Measurements from ENCODE around the gene GSN.

GSN gene

GRCh38 chr9:121246821-121247561 is 21.0 kb upstream of the GSN start:
- DNase-seq (ENCODE audit: low spot score), result no peak

DNA sequence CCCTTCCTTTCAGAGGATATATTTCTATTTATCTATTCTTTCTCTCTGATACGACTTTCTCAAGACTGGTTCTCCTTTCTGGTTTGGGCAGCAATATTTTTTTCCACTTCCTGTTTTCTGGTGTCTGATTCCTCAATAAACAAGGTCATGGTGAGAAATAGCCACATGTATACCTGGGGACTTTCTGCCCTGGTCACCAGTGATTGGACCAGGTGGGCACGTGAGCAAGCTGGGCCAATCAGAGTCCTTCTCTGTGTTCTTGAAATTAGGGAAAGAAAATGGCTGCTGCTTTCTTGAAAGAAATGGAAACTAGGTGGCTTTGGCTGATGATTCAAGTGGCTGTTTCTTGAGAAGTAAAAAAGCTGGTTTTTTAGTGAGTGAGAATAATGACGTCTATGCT is 18.4 kb upstream of the GSN start:
- no peak for DNase-seq (ENCODE audit: low spot score)

GRCh38 chr9:121252104-121252851 is 15.7 kb upstream of the GSN start:
- DNase-seq (ENCODE audit: low spot score), result no peak

- no peak for DNase-seq (ENCODE audit: low spot score)
Observed at GRCh38 chr9:121253162-121253561, 14.8 kb upstream of the GSN start.

DNA sequence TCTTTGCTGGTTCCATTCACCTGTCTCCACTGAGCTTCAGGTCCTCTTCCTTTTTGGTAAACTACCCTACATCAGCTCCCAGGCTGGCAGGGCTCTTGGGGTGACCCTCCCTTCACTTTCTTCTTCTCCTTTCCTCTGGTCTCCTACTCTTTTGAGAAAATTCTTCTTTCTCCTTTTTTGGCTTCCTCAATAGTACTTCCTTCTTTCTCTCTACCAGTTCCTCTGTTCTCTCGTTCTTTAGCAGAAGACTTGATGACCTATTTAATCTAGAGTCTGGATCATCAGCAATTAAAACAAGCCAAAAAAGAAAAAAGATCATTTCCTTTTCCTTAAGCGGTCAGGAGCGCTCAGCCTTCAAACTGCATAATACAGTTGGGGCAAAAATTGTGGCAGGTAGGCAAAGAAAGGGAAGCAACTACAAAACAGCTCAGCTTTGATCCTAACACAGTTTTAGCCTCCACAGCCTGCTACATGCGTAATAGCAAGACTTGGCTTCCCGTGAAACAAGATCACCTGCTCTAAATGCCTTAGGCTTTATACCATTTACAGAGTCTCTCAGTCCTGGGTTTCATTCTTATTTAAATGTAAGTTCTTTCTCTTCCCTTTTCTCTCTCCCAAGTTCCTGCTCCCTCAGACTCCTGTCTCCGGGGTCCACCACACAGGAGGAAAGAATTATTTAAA is 14.0 kb upstream of the GSN start:
- no peak for DNase-seq (ENCODE audit: low spot score)

- no peak for DNase-seq (ENCODE audit: low spot score)
Observed at GRCh38 chr9:121259498-121259897, 8.5 kb upstream of the GSN start.

DNA sequence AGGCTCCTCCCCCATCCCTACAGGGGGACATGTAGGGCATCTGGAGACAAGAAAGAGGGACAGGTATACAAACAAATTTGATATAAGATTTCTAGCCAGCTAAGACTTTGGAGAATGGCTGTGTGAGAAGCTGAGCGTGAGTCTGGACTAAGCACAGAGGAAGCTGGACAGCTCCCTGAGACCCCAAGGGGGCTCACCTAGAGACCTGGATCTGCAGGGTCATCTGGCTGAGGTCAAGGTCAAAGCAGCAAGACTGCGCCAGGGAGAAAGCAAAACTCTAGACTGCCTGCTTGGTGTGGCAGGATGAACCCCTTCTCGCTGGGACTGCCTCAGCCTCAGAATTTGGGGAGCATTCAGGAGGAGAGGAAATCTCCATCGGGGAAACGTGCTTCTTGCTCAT is 8.0 kb upstream of the GSN start:
- no peak for DNase-seq (ENCODE audit: low spot score)

- no peak for DNase-seq (ENCODE audit: low spot score)
Observed at GRCh38 chr9:121260457-121261106, 7.4 kb upstream of the GSN start.

DNA sequence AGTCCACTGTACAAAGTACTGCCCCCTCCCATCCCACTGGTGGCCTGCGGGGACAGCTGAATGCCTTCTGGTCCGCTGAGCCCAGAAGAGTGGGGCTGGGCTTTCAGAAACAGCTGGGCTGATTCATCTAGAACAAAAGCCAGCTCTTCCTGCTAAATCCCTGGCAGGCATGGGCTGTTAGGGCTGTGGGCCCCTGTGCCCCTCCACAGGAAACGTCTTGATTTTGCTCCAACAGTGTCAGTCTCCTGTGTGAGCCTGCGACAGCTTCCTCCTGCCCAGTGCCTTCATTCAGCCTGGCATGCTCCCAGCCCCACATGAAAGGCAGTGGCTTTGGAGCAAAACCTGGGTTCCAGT is 6.9 kb upstream of the GSN start:
- no peak for DNase-seq (ENCODE audit: low spot score)

DNA sequence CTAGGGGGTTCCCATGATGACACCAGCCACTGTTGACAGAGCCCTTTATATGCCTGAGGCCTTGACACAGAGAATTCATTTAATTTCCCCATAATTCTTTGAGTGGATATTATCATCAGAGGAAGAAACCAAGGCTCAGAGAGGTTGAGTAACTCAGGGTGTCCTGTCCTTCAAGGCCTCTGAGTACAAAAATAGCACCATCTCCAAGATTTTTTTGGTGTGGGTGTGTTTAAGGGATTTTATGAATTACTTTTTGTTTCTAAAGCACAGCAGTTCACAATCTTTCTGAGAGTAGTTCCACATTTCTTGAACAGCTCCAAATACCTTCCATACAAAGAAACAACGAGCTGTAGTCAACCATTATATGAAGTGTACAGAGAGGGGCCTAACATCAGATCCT is 6.2 kb upstream of the GSN start:
- DNase-seq (ENCODE audit: low spot score), result no peak

DNA sequence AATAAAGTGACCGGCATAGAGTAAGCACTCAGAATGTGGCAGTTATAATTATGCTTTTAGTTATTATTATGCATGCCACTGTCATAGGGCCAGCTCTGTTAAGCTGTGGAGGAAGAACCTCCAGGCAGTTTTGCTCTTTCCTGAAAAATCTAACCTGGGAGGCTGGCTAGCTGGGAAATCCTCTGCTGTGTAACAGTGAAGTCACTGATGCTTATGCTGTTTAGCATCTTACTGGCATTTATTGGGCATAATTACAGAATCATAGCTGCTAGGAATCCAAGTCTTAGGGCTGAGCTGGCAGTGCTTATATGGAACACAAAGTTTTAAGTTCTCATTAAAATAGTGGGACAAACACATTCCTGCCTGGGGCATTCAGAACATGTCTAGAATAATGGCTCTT is 5.5 kb upstream of the GSN start:
- DNase-seq (ENCODE audit: low spot score), result no peak

- no peak for DNase-seq (ENCODE audit: low spot score)
Observed at GRCh38 chr9:121262953-121263352, 5.0 kb upstream of the GSN start.

DNA sequence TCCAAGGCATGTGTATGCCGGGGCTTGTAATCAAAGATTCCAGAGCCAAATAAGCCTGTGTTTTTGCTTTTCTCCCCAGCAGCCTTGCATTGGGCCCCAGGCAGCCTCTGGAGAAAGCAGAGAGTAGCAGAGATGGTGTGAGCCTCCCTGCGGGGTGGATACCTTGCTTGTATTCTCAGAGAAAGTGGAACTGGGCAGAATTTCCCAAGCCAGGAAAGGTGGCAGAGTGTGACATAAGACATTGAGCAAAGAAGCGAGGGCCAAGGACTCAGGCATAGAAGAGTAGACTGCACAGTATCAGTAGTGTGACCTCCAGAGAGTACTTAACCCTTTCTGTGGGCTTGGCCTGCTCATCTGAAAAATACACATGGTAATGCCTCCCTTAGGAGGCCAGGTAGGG is 1.6 kb upstream of the GSN start:
- no peak for DNase-seq (ENCODE audit: low spot score)

DNA sequence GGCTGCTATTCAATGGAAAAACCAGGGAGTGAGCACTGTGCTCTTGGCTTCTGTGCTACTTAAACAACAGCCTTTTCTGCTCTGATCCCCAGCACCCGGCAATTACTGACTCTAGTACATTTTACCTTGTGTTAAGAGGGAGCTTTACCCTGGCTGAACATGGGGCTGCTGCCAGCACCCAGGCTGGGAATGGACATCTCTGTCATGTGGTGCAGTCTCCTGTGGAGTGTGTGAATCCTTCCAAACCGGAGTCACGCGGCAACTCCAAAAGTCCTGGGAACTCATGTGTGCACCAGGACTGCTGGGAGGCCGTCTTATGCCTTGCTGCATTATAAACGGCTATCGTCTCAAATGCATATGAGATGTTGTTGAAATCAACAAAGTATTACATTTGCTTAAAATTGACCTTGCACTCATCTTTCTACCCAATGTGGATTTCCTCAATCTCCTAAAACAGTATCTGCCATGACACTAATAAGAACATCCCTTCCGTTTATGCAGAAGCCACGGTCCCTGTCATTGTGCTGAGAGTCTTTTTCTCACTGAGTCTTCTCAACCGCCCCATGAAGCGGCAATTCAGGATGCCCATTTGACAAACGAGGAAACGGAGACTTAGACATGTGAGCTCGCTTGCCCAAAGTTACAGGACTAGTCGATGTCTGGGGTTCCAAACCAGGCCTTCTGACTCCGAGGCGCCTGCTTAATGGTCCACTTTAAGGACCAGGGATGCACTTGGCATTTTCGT is 884 bp upstream of the GSN start:
- DNase-seq (ENCODE audit: low spot score), result no peak

DNA sequence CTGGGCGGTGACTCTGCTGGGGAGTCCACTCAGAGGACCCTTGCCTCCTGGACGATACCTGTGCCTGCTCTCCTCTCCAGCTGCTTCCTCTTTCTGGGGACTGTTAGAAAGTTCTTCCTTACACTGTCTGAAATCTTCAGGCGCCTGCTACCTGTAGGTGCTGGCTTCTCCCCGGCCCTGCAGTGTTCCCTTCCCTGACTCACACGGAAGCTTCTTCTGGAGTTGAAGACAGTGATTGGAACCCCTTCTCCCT is 562 bp downstream of the GSN start:
- no peak for DNase-seq (ENCODE audit: low spot score)

- no peak for DNase-seq (ENCODE audit: low spot score)
Observed at GRCh38 chr9:121268851-121269641, 1.1 kb downstream of the GSN start.

- DNase-seq (ENCODE audit: low spot score), result no peak
Observed at GRCh38 chr9:121269642-121270254, 1.8 kb downstream of the GSN start.

GRCh38 chr9:121271368-121272341 is 3.7 kb downstream of the GSN start:
- DNase-seq (ENCODE audit: low spot score), result no peak

- no peak for DNase-seq (ENCODE audit: low spot score)
Observed at GRCh38 chr9:121272401-121272948, 4.5 kb downstream of the GSN start.

Measured in HuH-7 (cell line).